H1 (cell line): ENCODE data around the gene SLC35F1. TPM values are rescaled to one million over a fixed set of nuclear protein-coding genes. Genes with fewer than 3 reads are reported as not detected.

Experiments
- SIN3A ChIP-seq, 2 experiments: IDR thresholded peaks in 1 of 2; conservative IDR thresholded peaks in 1 of 2; 2 replicates each; pipeline ENCODE4 v1.6.1; 2011 to 2012; ENCODE audit warnings: low read length in 2 of 2, improper control_type of control experiment in 1 of 2, low read depth in 1 of 2, mild to moderate bottlenecking in 1 of 2
- polyA plus RNA-seq, 7 experiments: library from polyadenylated mRNA; depleted of rRNA in 3 of 7; stranded (reverse) in 5 of 7; unstranded in 2 of 7; fragments of >200 nt in 5 of 7; fragments of 200-250 nt in 2 of 7; gene quantifications; 1 replicate in 5 of 7; 2 replicates in 1 of 7; 4 replicates in 1 of 7; pipeline versions ENCODE4 v1.2.1 to v1.2.3, GENCODE V29; 2011 to 2013; ENCODE audit warnings: missing spikeins in 2 of 7, mixed read lengths in 2 of 7
- total RNA-seq: library from RNA; stranded (reverse); fragmentation: NEBNext Ultra II Directional; extraction: Animal tissue kit (Norgen Biotek cat#: 25700); gene quantifications from 2 replicates; pipeline ENCODE4 v1.2.1, GENCODE V29; 2021

The SLC35F1 gene
- total and polyA plus RNA-seq, 2 of the 8 experiments (the other 6 are each of a cell fraction or from before 2014, with no cell fraction given): 7.0 to 10.0 TPM

- no peak for TF ChIP-seq SIN3A (conservative IDR thresholded peaks at IDR 0.05 in 1 of 2, IDR thresholded peaks at IDR 0.05 in 1 of 2; ENCODE audit: low read depth in 1 of 2, low read length in 2 of 2)
Observed at GRCh38 chr6:118305081-118305480, 398.0 kb downstream of the SLC35F1 start (continued).
